Stimulated activated CD4-positive, alpha-beta T cell treated with anti-CD3 and anti-CD28 coated beads, Interleukin-12 subunit alpha, Interleukin-12 subunit beta, amount 100 ng/mL, for 48 hours (primary cell): ENCODE results near the gene PTPRN.

Source experiments
- DNase-seq, 3 donors: peaks; one replicate each; pipeline ENCODE4 v3.0.0-alpha.2; 2020; ENCODE audit warnings: low read depth in 2 of 3, low spot score in 1 of 3

The PTPRN gene

DNA sequence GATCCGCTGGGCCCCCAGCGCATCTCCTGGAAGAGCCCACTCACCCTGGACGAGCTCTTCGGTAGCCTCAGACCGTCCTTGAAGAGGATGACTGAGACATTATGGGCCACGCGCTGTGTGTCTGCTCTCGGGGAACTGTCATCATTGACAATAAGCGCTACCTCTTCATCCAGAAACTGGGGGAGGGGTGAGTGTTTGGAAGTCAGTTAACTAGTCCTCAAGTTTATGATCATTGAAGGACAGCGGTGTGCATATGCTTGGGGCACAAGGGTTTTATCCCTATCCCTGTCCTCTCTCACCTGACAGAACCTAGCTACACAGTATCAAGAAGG, 63.3 kb downstream of the PTPRN start:
- DNase-seq: no peak

GRCh38 chr2:219245148-219245898, 63.9 kb downstream of the PTPRN start, which contains the start of the genes GLB1L and STK16:
Gene GLB1L (minus strand): TSS chr2:219245444. CDS start chr2:219243573, 1,871 bp downstream.
Gene STK16 (plus strand): TSS chr2:219245479. CDS start chr2:219246000, 521 bp downstream.
- DNase-seq: peak; percentile 75 to 88 (median 88)

GRCh38 chr2:219244789-219245147, 64.4 kb downstream of the PTPRN start:
- no peak for DNase-seq

DNA sequence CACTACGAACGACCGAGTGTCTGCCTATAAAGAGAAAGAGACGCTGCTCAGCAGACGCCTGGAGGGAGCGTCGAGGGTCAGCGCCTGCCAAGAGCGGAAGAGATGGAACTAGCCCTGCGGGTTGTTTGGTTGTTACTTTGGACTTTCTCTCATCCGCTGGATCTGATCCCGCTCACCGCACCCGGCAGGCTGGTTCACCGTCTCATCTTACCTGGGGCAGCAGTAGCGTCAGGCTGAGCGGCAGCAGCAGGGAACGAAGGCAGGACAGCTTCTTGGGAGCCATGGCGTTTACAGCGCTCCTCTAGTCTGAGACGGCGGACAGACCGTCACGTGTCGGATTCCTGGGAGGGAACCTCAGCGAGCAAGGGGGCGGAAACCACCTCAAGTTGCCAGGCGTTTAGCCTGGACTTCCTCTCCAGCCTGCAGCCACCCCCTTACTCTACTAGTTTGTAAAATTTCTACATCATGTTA, 65.9 kb downstream of the PTPRN start:
- no peak for DNase-seq
